ACC112 (cell line): ENCODE results near the gene MAP3K5.

ENCODE experiments used
- H2AFZ ChIP-seq: fragments of 200-600 bp; sonication (generic); one replicate; pipeline ENCODE4 v1.6.0; 2017; ENCODE audit warnings: antibody characterized with exemption, low read length; ENCODE audit not compliant: unreplicated experiment
- H3K27ac ChIP-seq: fragments of 200-600 bp; sonication (generic); 2 replicates; pipeline ENCODE4 v1.5.1; 2014; ENCODE audit warnings: low read depth, mild to moderate bottlenecking, antibody characterized with exemption, low read length, moderate library complexity
- H3K27me3 ChIP-seq: fragments of 200-600 bp; sonication (generic); 2 replicates; pipeline ENCODE4 v1.6.1; 2014; ENCODE audit warnings: mild to moderate bottlenecking, antibody characterized with exemption, low read length, moderate library complexity, mixed read lengths; ENCODE audit not compliant: insufficient read depth
- H3K36me3 ChIP-seq: fragments of 200-600 bp; sonication (generic); 2 replicates; pipeline ENCODE4 v1.6.1; 2016; ENCODE audit warnings: mild to moderate bottlenecking, antibody characterized with exemption, low read length, moderate library complexity, mixed read lengths; ENCODE audit not compliant: insufficient read depth
- H3K4me1 ChIP-seq: fragments of 200-600 bp; sonication (generic); one replicate; pipeline ENCODE4 v1.6.1; 2016; ENCODE audit warnings: low read length, mixed read lengths; ENCODE audit not compliant: insufficient read depth, unreplicated experiment, control insufficient read depth
- H3K4me3 ChIP-seq: fragments of 200-600 bp; sonication (generic); 2 replicates; pipeline ENCODE4 v1.5.1; 2014; ENCODE audit warnings: mild to moderate bottlenecking, low read depth, low read length
- H3K79me2 ChIP-seq: fragments of 200-600 bp; sonication (generic); one replicate; pipeline ENCODE4 v1.6.0; 2016; ENCODE audit warnings: low read length; ENCODE audit not compliant: control insufficient read depth, unreplicated experiment, insufficient read depth

The MAP3K5 gene

DNA sequence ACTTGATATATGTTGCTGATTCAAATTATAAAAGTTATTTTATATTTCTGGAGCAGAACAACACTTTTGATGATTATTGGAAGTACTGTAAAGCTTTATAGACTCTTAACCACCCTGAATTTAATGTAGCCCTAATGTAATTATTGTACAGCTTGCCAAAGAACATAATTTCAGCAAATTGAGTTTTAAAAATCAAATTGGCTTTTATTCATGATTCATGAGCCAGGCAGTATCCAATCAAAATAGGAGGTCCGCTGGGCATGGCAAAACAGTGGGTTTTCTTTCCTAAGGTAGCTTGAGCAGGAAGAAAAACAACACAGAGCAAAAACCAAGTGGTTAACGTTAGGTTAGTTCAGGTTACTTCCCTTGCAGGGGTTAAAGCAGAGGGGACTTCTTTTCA is 177.3 kb downstream of the MAP3K5 start:
- Histone ChIP-seq H3K36me3 (no peaks in the 10 kb centered on the region), H3K27ac (no peak overlapping the region), H3K27me3 (no peaks in the 10 kb centered on the region)

DNA sequence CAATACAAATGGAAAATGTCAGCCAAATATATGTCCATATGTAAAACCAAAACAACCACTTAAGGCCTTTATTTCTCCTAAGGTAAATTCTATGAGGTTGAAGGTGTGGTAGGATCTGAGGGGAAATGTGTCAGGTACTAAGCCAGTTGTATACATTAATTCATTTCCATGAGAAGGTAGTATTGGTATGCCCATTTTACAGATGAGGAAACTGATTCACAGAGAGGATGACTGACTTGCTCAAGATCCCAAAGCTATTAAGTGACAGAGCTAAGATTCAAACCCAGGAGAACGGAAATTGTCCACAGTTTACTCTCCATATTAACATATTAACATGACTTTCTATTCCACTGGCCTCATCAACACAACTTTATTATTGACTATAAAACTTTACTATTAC is 177.9 kb downstream of the MAP3K5 start:
- Histone ChIP-seq H3K27ac (no peak overlapping the region), H3K27me3 (no peaks in the 10 kb centered on the region), H3K4me1 (peaks cover 47% of the 10 kb centered on the region)

More for the DNA sequence above, 177.3 kb downstream of the MAP3K5 start:
- Histone ChIP-seq H2AFZ (no peak overlapping the region), H3K4me3 (no peak overlapping the region), H3K79me2 (no peaks in the 10 kb centered on the region), H3K4me1 (peaks cover 41% of the 10 kb centered on the region)

DNA sequence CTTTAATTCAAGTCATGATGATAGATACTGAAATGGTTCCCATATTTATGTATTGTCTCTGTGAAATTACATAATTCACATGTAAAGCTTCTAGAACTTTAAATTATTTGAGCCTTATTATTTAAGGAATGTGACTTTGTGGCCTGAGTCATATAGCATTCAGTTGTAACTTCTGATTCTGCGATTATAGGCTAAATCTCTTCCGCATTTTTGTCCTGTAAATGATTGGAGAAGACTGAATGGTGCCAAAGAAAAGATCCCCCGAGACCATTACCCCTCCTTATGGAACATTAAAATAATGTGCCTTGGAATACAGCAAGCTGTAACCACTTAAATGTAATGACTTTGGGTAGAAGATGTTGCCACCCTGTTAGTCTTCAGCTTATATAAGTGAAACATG is 178.8 kb downstream of the MAP3K5 start:
- Histone ChIP-seq H3K4me3 (no peak overlapping the region), H3K27me3 (no peaks in the 10 kb centered on the region), H3K79me2 (no peaks in the 10 kb centered on the region), H3K27ac (peak overlapping the region; percentile 60), H2AFZ (no peak overlapping the region), H3K4me1 (peaks cover 56% of the 10 kb centered on the region), H3K36me3 (no peaks in the 10 kb centered on the region)

More for the DNA sequence above, 177.9 kb downstream of the MAP3K5 start:
- no peak overlapping the region for H3K4me3 ChIP-seq
- H2AFZ ChIP-seq = no peak overlapping the region
- H3K36me3 ChIP-seq = no peaks in the 10 kb centered on the region
- no peaks in the 10 kb centered on the region for H3K79me2 ChIP-seq

DNA sequence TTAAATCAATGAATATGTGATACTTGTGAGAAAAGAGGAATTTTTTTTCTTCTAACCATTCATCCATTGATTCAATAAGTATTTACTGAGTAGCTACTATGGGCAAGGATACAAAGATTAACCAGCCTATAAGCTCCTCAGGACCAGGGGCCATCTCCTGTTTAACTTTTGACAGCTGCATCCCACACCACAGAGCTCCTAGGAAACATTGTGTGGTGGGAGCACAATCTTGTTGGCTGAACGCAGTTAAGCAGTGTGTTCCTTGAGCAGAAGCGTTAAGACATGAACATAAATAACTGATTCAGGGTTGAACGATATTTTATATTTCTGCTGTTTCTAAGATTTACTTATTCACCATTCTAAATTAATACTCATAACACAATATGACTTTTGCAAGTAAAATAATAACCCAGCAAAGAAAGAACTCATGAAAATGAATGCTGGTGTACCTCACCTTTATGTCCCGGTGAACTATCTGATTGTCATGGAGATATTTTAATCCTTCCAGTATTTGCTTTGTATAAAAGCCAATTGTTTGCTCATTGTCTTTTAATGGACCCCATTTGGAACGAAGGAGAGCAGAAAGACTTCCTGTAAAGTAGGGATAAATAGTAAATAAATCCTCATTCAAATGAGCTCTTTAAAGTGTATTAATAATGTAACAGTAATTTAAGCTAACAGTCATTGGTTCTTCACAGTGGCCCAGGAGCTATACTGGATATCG is 179.4 kb downstream of the MAP3K5 start:
- Histone ChIP-seq H3K4me1 (peaks cover 63% of the 10 kb centered on the region), H3K27me3 (no peaks in the 10 kb centered on the region), H3K4me3 (no peak overlapping the region), H2AFZ (no peak overlapping the region), H3K36me3 (no peaks in the 10 kb centered on the region), H3K79me2 (no peaks in the 10 kb centered on the region), H3K27ac (peak overlapping the region; percentile 60)

DNA sequence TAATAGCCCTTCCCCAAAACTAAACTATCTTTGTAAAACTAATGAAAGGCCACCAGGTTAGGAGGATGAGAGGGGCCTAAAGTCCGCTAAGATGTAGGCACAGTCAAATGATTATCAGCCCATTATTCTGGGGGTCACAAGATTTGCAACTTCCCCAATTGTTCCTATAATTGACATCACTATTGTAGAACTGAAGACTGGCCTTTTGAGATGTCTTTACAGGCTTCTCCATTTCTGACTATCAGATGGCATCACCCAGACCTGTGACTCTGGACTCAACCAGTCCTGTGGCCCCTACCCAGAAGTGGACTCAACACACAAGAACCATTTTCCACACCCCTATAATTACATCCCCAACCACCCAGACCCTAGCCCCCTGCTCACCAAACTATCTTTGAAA is 180.5 kb downstream of the MAP3K5 start:
- H3K4me1 ChIP-seq = peaks cover 73% of the 10 kb centered on the region
- no peak overlapping the region for H2AFZ ChIP-seq
- H3K4me3 ChIP-seq = no peak overlapping the region
- H3K36me3 ChIP-seq = no peaks in the 10 kb centered on the region
- H3K27ac ChIP-seq = no peak overlapping the region
- no peaks in the 10 kb centered on the region for H3K79me2 ChIP-seq
- H3K27me3 ChIP-seq = no peaks in the 10 kb centered on the region

DNA sequence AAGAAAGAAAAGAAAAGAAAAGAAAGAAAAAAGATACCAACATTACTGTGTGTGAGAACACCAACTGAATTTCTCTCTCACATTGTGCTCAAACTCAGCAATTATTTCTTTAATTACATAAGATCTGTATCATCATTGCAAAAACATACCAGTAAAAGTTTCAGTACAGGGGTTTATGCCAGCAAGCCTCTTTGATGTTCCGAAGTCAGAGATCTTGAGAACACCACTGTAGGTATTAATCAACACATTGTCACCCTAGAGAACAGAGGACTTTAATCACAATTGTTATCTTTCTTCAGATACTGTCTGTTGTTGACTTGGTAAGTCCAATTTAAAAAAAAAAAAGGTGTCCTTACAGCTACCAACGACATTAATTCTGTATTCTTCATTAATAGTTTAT is 181.1 kb downstream of the MAP3K5 start:
- Histone ChIP-seq H3K79me2 (no peaks in the 10 kb centered on the region), H3K27me3 (no peaks in the 10 kb centered on the region), H2AFZ (no peak overlapping the region), H3K4me1 (peaks cover 74% of the 10 kb centered on the region), H3K27ac (peak overlapping the region; percentile 25; the same call in 1 of the 2 replicates), H3K4me3 (no peak overlapping the region), H3K36me3 (no peaks in the 10 kb centered on the region)

DNA sequence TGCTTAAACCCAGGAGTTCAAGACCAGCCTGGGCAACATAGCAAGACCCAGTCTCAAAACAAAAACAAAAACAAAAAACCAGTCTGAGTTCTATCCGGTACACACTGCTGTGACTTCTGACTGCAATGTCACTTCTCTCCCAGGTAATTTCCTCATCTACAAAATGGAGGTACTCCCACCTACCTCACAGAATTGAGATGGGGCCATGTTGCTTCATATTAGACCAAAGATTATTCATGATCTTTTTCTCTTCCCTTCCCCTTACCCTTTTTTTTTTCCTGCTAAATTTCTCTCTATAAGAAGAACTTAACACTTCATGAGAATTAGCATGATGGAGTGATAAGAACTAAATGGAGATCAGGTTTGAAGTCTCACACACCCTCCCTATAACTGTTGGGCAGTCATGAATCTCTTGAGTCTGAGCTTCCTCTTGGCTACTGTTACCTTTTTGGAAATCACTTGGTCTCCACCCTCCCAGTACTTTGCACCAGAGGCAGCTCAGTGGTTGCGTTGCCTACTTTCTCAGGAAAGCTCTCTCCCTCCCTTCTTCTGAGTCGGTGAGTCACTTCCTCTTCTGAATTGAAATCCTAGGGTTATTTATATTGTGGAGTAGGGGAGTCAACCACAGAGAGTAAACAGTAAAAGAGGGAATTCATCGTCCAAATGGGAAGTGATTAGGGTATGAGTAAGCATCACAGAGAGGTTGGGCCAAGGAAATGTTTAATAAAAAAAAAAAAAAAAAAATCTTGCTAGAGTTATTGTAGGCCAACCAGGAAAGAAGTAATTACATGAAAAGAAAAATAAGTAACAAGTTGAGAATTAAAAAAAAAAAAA is 182.2 kb downstream of the MAP3K5 start:
- Histone ChIP-seq H3K27ac (peak overlapping the region; percentile 94), H2AFZ (no peak overlapping the region), H3K4me3 (no peak overlapping the region; the same call in 1 of the 2 replicates), H3K36me3 (no peaks in the 10 kb centered on the region), H3K79me2 (no peaks in the 10 kb centered on the region), H3K4me1 (peaks cover 74% of the 10 kb centered on the region), H3K27me3 (no peaks in the 10 kb centered on the region)

DNA sequence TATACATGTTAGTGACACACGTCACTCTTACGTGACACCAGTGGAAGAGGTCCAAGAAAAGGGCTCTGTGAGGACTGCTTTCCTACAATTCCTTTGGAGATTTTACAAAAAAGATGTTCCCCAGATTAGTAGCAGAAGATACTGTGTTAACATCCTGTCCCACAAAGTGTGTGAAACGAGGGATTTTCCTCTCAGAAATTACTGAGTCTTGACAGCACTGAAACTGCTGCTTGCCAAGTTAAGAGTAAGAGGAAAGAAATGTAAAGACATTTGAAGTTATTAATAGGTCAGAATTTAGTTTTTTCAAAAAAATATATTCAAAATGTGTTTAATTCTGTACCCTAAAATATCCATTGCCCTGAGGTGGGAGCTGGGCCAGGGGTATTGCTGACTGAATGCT is 183.3 kb downstream of the MAP3K5 start:
- Histone ChIP-seq H3K4me1 (peaks cover 65% of the 10 kb centered on the region), H2AFZ (no peak overlapping the region), H3K79me2 (no peaks in the 10 kb centered on the region), H3K4me3 (no peak overlapping the region), H3K27ac (peak overlapping the region; percentile 94), H3K27me3 (no peaks in the 10 kb centered on the region), H3K36me3 (no peaks in the 10 kb centered on the region)

DNA sequence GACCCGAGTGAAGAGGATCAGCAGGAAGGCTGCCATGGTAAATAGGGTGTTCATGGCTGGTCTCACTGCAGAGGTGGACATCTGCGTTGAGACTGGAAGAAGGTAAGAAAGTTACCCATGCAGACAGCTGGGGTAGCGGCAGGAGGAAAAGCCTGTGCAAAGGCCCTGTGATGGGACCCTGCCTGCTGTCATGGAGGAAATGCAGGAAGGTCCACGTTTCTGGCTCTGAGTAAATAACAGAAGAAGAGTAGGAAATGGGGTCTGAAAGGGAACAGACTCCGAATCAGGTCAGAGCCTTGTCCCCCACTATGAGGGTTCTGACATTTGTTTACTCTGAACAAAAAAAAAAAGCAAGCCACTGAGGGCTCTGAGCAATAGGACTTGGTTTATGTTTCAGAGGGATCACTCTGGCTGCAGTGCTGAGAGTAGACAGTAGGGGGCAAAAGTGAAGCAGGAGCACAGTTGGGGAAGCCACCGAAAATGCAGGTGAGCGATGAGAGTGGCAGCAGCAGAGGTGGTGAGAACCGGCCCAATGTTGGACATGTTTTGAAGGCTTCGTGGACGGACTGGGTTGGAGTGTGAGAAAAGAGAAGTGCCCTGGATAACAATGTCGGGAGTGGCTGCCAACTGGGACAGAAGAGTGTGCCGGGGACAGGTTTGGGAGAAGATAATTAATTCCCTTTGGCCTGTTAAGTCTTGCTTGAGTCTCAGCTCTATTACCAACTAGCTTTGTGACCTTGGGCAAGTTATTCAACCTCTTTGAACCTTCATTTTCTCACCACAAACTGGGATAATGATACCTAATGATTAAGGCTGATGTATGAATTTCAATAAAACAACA is 184.1 kb downstream of the MAP3K5 start:
- H3K36me3 ChIP-seq = no peaks in the 10 kb centered on the region
- peaks cover 56% of the 10 kb centered on the region for H3K4me1 ChIP-seq
- no peak overlapping the region for H2AFZ ChIP-seq
- no peak overlapping the region for H3K4me3 ChIP-seq
- H3K27me3 ChIP-seq = no peaks in the 10 kb centered on the region
- H3K79me2 ChIP-seq = no peaks in the 10 kb centered on the region
- peak overlapping the region; percentile 94 for H3K27ac ChIP-seq

DNA sequence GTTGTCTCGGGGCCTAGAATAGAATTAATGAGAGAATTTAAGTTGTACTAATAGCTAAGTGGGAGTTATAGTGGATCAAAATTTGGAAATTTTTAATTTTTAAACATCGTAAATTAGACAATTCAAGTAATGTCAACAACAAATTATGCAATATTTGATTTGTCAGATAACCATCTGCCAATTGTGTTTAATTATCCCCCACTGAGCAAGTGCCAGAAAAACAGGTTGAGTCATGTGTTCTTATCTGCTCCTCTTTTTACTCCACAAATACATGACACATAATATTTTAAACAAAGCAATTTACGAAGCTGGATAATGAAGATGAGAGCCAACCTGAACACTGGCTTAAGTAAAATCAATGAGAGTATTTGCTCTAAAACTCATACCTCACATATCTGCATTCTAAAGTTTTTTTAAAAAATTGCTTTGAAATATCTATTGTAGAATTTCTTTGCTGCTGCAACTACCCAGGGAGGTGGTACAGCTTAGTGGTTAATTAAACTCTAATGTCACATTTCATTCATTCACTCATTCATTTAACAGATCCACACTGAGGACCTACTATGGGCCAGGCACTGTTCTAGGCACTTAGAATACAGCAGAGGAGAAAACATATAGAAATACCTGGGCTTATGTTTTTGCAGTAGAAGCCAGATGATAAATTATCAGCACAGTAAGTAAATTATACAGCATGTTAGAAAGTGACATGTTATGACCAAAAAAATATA is 184.9 kb downstream of the MAP3K5 start:
- H3K79me2 ChIP-seq = no peaks in the 10 kb centered on the region
- H3K27ac ChIP-seq = no peak overlapping the region
- no peaks in the 10 kb centered on the region for H3K36me3 ChIP-seq
- no peaks in the 10 kb centered on the region for H3K27me3 ChIP-seq
- peaks cover 51% of the 10 kb centered on the region for H3K4me1 ChIP-seq
- H2AFZ ChIP-seq = no peak overlapping the region
- H3K4me3 ChIP-seq = no peak overlapping the region
